ACC112 (cell line): ENCODE measurements around the gene NDFIP2.

ENCODE experiments used
- H2AFZ ChIP-seq: fragments of 200-600 bp; sonication (generic); one replicate; pipeline ENCODE4 v1.6.0; 2017; ENCODE audit warnings: antibody characterized with exemption, low read length; ENCODE audit not compliant: unreplicated experiment
- H3K27ac ChIP-seq: fragments of 200-600 bp; sonication (generic); 2 replicates; pipeline ENCODE4 v1.5.1; 2014; ENCODE audit warnings: low read depth, mild to moderate bottlenecking, antibody characterized with exemption, low read length, moderate library complexity
- H3K27me3 ChIP-seq: fragments of 200-600 bp; sonication (generic); 2 replicates; pipeline ENCODE4 v1.6.1; 2014; ENCODE audit warnings: mild to moderate bottlenecking, antibody characterized with exemption, low read length, moderate library complexity, mixed read lengths; ENCODE audit not compliant: insufficient read depth
- H3K36me3 ChIP-seq: fragments of 200-600 bp; sonication (generic); 2 replicates; pipeline ENCODE4 v1.6.1; 2016; ENCODE audit warnings: mild to moderate bottlenecking, antibody characterized with exemption, low read length, moderate library complexity, mixed read lengths; ENCODE audit not compliant: insufficient read depth
- H3K4me1 ChIP-seq: fragments of 200-600 bp; sonication (generic); one replicate; pipeline ENCODE4 v1.6.1; 2016; ENCODE audit warnings: low read length, mixed read lengths; ENCODE audit not compliant: insufficient read depth, unreplicated experiment, control insufficient read depth
- H3K4me3 ChIP-seq: fragments of 200-600 bp; sonication (generic); 2 replicates; pipeline ENCODE4 v1.5.1; 2014; ENCODE audit warnings: mild to moderate bottlenecking, low read depth, low read length
- H3K79me2 ChIP-seq: fragments of 200-600 bp; sonication (generic); one replicate; pipeline ENCODE4 v1.6.0; 2016; ENCODE audit warnings: low read length; ENCODE audit not compliant: control insufficient read depth, unreplicated experiment, insufficient read depth

The NDFIP2 gene

GRCh38 chr13:79458436-79458835 is 22.5 kb upstream of the NDFIP2 start:
- Histone ChIP-seq H3K4me1 (no peaks in the 10 kb centered on the region), H3K27me3 (no peaks in the 10 kb centered on the region), H3K27ac (no peak overlapping the region), H3K36me3 (no peaks in the 10 kb centered on the region), H3K79me2 (no peaks in the 10 kb centered on the region), H3K4me3 (no peak overlapping the region), H2AFZ (no peak overlapping the region)

- Histone ChIP-seq H3K36me3 (no peaks in the 10 kb centered on the region), H2AFZ (no peak overlapping the region), H3K79me2 (no peaks in the 10 kb centered on the region), H3K27ac (no peak overlapping the region), H3K4me3 (no peak overlapping the region), H3K4me1 (no peaks in the 10 kb centered on the region), H3K27me3 (no peaks in the 10 kb centered on the region)
Measured at GRCh38 chr13:79459906-79460305, 21.0 kb upstream of the NDFIP2 start.

GRCh38 chr13:79462895-79463294 is 18.1 kb upstream of the NDFIP2 start:
- no peak overlapping the region for H3K4me3 ChIP-seq
- H3K79me2 ChIP-seq, result no peaks in the 10 kb centered on the region

GRCh38 chr13:79463604-79464003 is 17.4 kb upstream of the NDFIP2 start:
- Histone ChIP-seq H3K4me3 (no peak overlapping the region), H3K79me2 (no peaks in the 10 kb centered on the region), H2AFZ (no peak overlapping the region), H3K36me3 (no peaks in the 10 kb centered on the region), H3K4me1 (no peaks in the 10 kb centered on the region), H3K27me3 (no peaks in the 10 kb centered on the region), H3K27ac (no peak overlapping the region)

More at GRCh38 chr13:79462895-79463294, 18.1 kb upstream of the NDFIP2 start:
- Histone ChIP-seq H3K4me1 (no peaks in the 10 kb centered on the region), H3K27ac (no peak overlapping the region), H3K36me3 (no peaks in the 10 kb centered on the region), H2AFZ (no peak overlapping the region), H3K27me3 (no peaks in the 10 kb centered on the region)

GRCh38 chr13:79466872-79467271 is 14.1 kb upstream of the NDFIP2 start:
- Histone ChIP-seq H2AFZ (no peak overlapping the region), H3K79me2 (no peaks in the 10 kb centered on the region), H3K4me3 (no peak overlapping the region)

GRCh38 chr13:79468402-79468801 is 12.6 kb upstream of the NDFIP2 start:
- H2AFZ ChIP-seq, result no peak overlapping the region
- no peaks in the 10 kb centered on the region for H3K36me3 ChIP-seq
- H3K27me3 ChIP-seq, result no peaks in the 10 kb centered on the region
- H3K4me3 ChIP-seq, result no peak overlapping the region
- no peak overlapping the region for H3K27ac ChIP-seq
- H3K4me1 ChIP-seq, result no peaks in the 10 kb centered on the region
- H3K79me2 ChIP-seq, result no peaks in the 10 kb centered on the region

More at GRCh38 chr13:79466872-79467271, 14.1 kb upstream of the NDFIP2 start:
- Histone ChIP-seq H3K27ac (no peak overlapping the region), H3K27me3 (no peaks in the 10 kb centered on the region), H3K4me1 (no peaks in the 10 kb centered on the region), H3K36me3 (no peaks in the 10 kb centered on the region)

GRCh38 chr13:79468819-79469218 is 12.1 kb upstream of the NDFIP2 start:
- H3K36me3 ChIP-seq, result no peaks in the 10 kb centered on the region
- no peak overlapping the region for H3K4me3 ChIP-seq
- no peaks in the 10 kb centered on the region for H3K79me2 ChIP-seq
- no peaks in the 10 kb centered on the region for H3K4me1 ChIP-seq
- H2AFZ ChIP-seq, result no peak overlapping the region
- no peaks in the 10 kb centered on the region for H3K27me3 ChIP-seq
- H3K27ac ChIP-seq, result no peak overlapping the region

- H3K27me3 ChIP-seq, result no peaks in the 10 kb centered on the region
- no peak overlapping the region for H2AFZ ChIP-seq
- no peak overlapping the region for H3K4me3 ChIP-seq
- no peaks in the 10 kb centered on the region for H3K4me1 ChIP-seq
- H3K79me2 ChIP-seq, result no peaks in the 10 kb centered on the region
- H3K27ac ChIP-seq, result no peak overlapping the region
- no peaks in the 10 kb centered on the region for H3K36me3 ChIP-seq
Measured at GRCh38 chr13:79469608-79470007, 11.3 kb upstream of the NDFIP2 start.

- H3K27ac ChIP-seq, result no peak overlapping the region
Measured at GRCh38 chr13:79470666-79471065, 10.3 kb upstream of the NDFIP2 start.

GRCh38 chr13:79475569-79475968 is 5.4 kb upstream of the NDFIP2 start:
- H3K27ac ChIP-seq, result no peak overlapping the region
- H3K4me1 ChIP-seq, result no peaks in the 10 kb centered on the region
- no peak overlapping the region for H2AFZ ChIP-seq
- H3K27me3 ChIP-seq, result peaks cover 21% of the 10 kb centered on the region; the same call in 1 of the 2 replicates
- no peak overlapping the region for H3K4me3 ChIP-seq
- no peaks in the 10 kb centered on the region for H3K36me3 ChIP-seq
- H3K79me2 ChIP-seq, result no peaks in the 10 kb centered on the region

More at GRCh38 chr13:79470666-79471065, 10.3 kb upstream of the NDFIP2 start:
- Histone ChIP-seq H3K79me2 (no peaks in the 10 kb centered on the region), H2AFZ (no peak overlapping the region), H3K36me3 (no peaks in the 10 kb centered on the region), H3K4me1 (no peaks in the 10 kb centered on the region), H3K27me3 (no peaks in the 10 kb centered on the region; the same call in 1 of the 2 replicates), H3K4me3 (no peak overlapping the region)

- no peak overlapping the region for H3K4me3 ChIP-seq
- H3K27me3 ChIP-seq, result peaks cover 21% of the 10 kb centered on the region; the same call in 1 of the 2 replicates
- H3K27ac ChIP-seq, result no peak overlapping the region
- H3K36me3 ChIP-seq, result no peaks in the 10 kb centered on the region
- peaks cover 13% of the 10 kb centered on the region for H3K79me2 ChIP-seq
- peaks cover 9% of the 10 kb centered on the region for H3K4me1 ChIP-seq
- no peak overlapping the region for H2AFZ ChIP-seq
Measured at GRCh38 chr13:79477968-79478367, 3.0 kb upstream of the NDFIP2 start.
